ENCODE data around the gene PCSK2.

The PCSK2 gene

GRCh38 chr20:17226410-17227218 is at the start of gene PCSK2:
Gene PCSK2, plus strand, starts transcription at chr20:17227040. Its CDS starts 266 bp downstream, at chr20:17227306.
- peaks cover 18% of the 10 kb centered on the region for H3K4me1 ChIP-seq (ENCODE audit: insufficient read depth, low read length)
- no peaks in the 10 kb centered on the region for H3K9me3 ChIP-seq (ENCODE audit: low read length)
- H3K27ac ChIP-seq (ENCODE audit: low read depth, low read length), result no peak within 1 kb of the TSS
- H3K36me3 ChIP-seq (ENCODE audit: insufficient read depth, low read length), result no peaks in the 10 kb centered on the region
- H3K27me3 ChIP-seq (ENCODE audit: control insufficient read depth in 1 of 2, insufficient read depth in 2 of 2, low read length in 2 of 2), result peaks cover 16 to 30% of the 10 kb centered on the region in 2 donors
- no peak within 1 kb of the TSS for H3K9ac ChIP-seq (ENCODE audit: low read length)
- H3K4me3 ChIP-seq (ENCODE audit: low read depth in 1 of 2, low read length in 2 of 2), result peak within 1 kb of the TSS; percentile 29 to 58

GRCh38 chr20:17177341-17177740 is 49.5 kb upstream of the PCSK2 start:
- no peak overlapping the region for H3K27ac ChIP-seq (ENCODE audit: low read depth, low read length)
- H3K27me3 ChIP-seq (ENCODE audit: control insufficient read depth in 1 of 2, insufficient read depth in 2 of 2, low read length in 2 of 2), result no peaks in the 10 kb centered on the region
- no peaks in the 10 kb centered on the region for H3K36me3 ChIP-seq (ENCODE audit: insufficient read depth, low read length)
- no peaks in the 10 kb centered on the region for H3K9me3 ChIP-seq (ENCODE audit: low read length)
- no peak overlapping the region for H3K4me3 ChIP-seq (ENCODE audit: low read depth in 1 of 2, low read length in 2 of 2)
- H3K9ac ChIP-seq (ENCODE audit: low read length), result no peak overlapping the region
- no peaks in the 10 kb centered on the region for H3K4me1 ChIP-seq (ENCODE audit: insufficient read depth, low read length)

- no peak overlapping the region for H3K4me3 ChIP-seq (ENCODE audit: low read depth in 1 of 2, low read length in 2 of 2)
- no peaks in the 10 kb centered on the region for H3K9me3 ChIP-seq (ENCODE audit: low read length)
- no peak overlapping the region for H3K9ac ChIP-seq (ENCODE audit: low read length)
- H3K4me1 ChIP-seq (ENCODE audit: insufficient read depth, low read length), result no peaks in the 10 kb centered on the region
- H3K36me3 ChIP-seq (ENCODE audit: insufficient read depth, low read length), result no peaks in the 10 kb centered on the region
- H3K27ac ChIP-seq (ENCODE audit: low read depth, low read length), result no peak overlapping the region
- H3K27me3 ChIP-seq (ENCODE audit: control insufficient read depth in 1 of 2, insufficient read depth in 2 of 2, low read length in 2 of 2), result no peaks in the 10 kb centered on the region
Observed at GRCh38 chr20:17179840-17180239, 47.0 kb upstream of the PCSK2 start.

GRCh38 chr20:17189976-17190695 is 36.7 kb upstream of the PCSK2 start:
- H3K27ac ChIP-seq (ENCODE audit: low read depth, low read length), result no peak overlapping the region
- H3K4me1 ChIP-seq (ENCODE audit: insufficient read depth, low read length), result no peaks in the 10 kb centered on the region
- H3K9ac ChIP-seq (ENCODE audit: low read length), result no peak overlapping the region
- H3K36me3 ChIP-seq (ENCODE audit: insufficient read depth, low read length), result no peaks in the 10 kb centered on the region
- H3K27me3 ChIP-seq (ENCODE audit: control insufficient read depth in 1 of 2, insufficient read depth in 2 of 2, low read length in 2 of 2), result no peaks in the 10 kb centered on the region
- no peaks in the 10 kb centered on the region for H3K9me3 ChIP-seq (ENCODE audit: low read length)
- no peak overlapping the region for H3K4me3 ChIP-seq (ENCODE audit: low read depth in 1 of 2, low read length in 2 of 2)

GRCh38 chr20:17197041-17197440 is 29.8 kb upstream of the PCSK2 start:
- Histone ChIP-seq H3K9ac (ENCODE audit: low read length) (no peak overlapping the region), H3K9me3 (ENCODE audit: low read length) (no peaks in the 10 kb centered on the region), H3K27me3 (ENCODE audit: control insufficient read depth in 1 of 2, insufficient read depth in 2 of 2, low read length in 2 of 2) (no peaks in the 10 kb centered on the region), H3K4me1 (ENCODE audit: insufficient read depth, low read length) (no peaks in the 10 kb centered on the region), H3K27ac (ENCODE audit: low read depth, low read length) (no peak overlapping the region), H3K4me3 (ENCODE audit: low read depth in 1 of 2, low read length in 2 of 2) (no peak overlapping the region), H3K36me3 (ENCODE audit: insufficient read depth, low read length) (no peaks in the 10 kb centered on the region)

GRCh38 chr20:17202030-17202429 is 24.8 kb upstream of the PCSK2 start:
- H3K27ac ChIP-seq (ENCODE audit: low read depth, low read length), result no peak overlapping the region
- no peak overlapping the region for H3K4me3 ChIP-seq (ENCODE audit: low read depth in 1 of 2, low read length in 2 of 2)
- H3K36me3 ChIP-seq (ENCODE audit: insufficient read depth, low read length), result no peaks in the 10 kb centered on the region
- no peaks in the 10 kb centered on the region for H3K27me3 ChIP-seq (ENCODE audit: control insufficient read depth in 1 of 2, insufficient read depth in 2 of 2, low read length in 2 of 2)
- H3K4me1 ChIP-seq (ENCODE audit: insufficient read depth, low read length), result no peaks in the 10 kb centered on the region
- H3K9me3 ChIP-seq (ENCODE audit: low read length), result no peaks in the 10 kb centered on the region
- H3K9ac ChIP-seq (ENCODE audit: low read length), result no peak overlapping the region

- no peak overlapping the region for H3K27ac ChIP-seq (ENCODE audit: low read depth, low read length)
- H3K4me3 ChIP-seq (ENCODE audit: low read depth in 1 of 2, low read length in 2 of 2), result no peak overlapping the region
- no peaks in the 10 kb centered on the region for H3K36me3 ChIP-seq (ENCODE audit: insufficient read depth, low read length)
- no peak overlapping the region for H3K9ac ChIP-seq (ENCODE audit: low read length)
- no peaks in the 10 kb centered on the region for H3K4me1 ChIP-seq (ENCODE audit: insufficient read depth, low read length)
- no peaks in the 10 kb centered on the region for H3K9me3 ChIP-seq (ENCODE audit: low read length)
- no peaks in the 10 kb centered on the region for H3K27me3 ChIP-seq (ENCODE audit: control insufficient read depth in 1 of 2, insufficient read depth in 2 of 2, low read length in 2 of 2)
Observed at GRCh38 chr20:17202673-17203072, 24.2 kb upstream of the PCSK2 start.

GRCh38 chr20:17205084-17205813 is 21.6 kb upstream of the PCSK2 start:
- no peaks in the 10 kb centered on the region for H3K36me3 ChIP-seq (ENCODE audit: insufficient read depth, low read length)
- no peaks in the 10 kb centered on the region for H3K9me3 ChIP-seq (ENCODE audit: low read length)
- H3K4me3 ChIP-seq (ENCODE audit: low read depth in 1 of 2, low read length in 2 of 2), result no peak overlapping the region
- H3K27ac ChIP-seq (ENCODE audit: low read depth, low read length), result no peak overlapping the region
- no peak overlapping the region for H3K9ac ChIP-seq (ENCODE audit: low read length)
- no peaks in the 10 kb centered on the region for H3K27me3 ChIP-seq (ENCODE audit: control insufficient read depth in 1 of 2, insufficient read depth in 2 of 2, low read length in 2 of 2)
- no peaks in the 10 kb centered on the region for H3K4me1 ChIP-seq (ENCODE audit: insufficient read depth, low read length)

GRCh38 chr20:17210387-17210786 is 16.5 kb upstream of the PCSK2 start:
- H3K36me3 ChIP-seq (ENCODE audit: insufficient read depth, low read length), result no peaks in the 10 kb centered on the region
- H3K27me3 ChIP-seq (ENCODE audit: control insufficient read depth in 1 of 2, insufficient read depth in 2 of 2, low read length in 2 of 2), result no peaks in the 10 kb centered on the region
- no peak overlapping the region for H3K4me3 ChIP-seq (ENCODE audit: low read depth in 1 of 2, low read length in 2 of 2)
- H3K9me3 ChIP-seq (ENCODE audit: low read length), result no peaks in the 10 kb centered on the region
- no peak overlapping the region for H3K27ac ChIP-seq (ENCODE audit: low read depth, low read length)
- H3K9ac ChIP-seq (ENCODE audit: low read length), result no peak overlapping the region
- H3K4me1 ChIP-seq (ENCODE audit: insufficient read depth, low read length), result no peaks in the 10 kb centered on the region

- Histone ChIP-seq H3K9me3 (ENCODE audit: low read length) (no peaks in the 10 kb centered on the region), H3K27me3 (ENCODE audit: control insufficient read depth in 1 of 2, insufficient read depth in 2 of 2, low read length in 2 of 2) (no peaks in the 10 kb centered on the region), H3K4me1 (ENCODE audit: insufficient read depth, low read length) (no peaks in the 10 kb centered on the region), H3K9ac (ENCODE audit: low read length) (no peak overlapping the region), H3K27ac (ENCODE audit: low read depth, low read length) (no peak overlapping the region), H3K36me3 (ENCODE audit: insufficient read depth, low read length) (no peaks in the 10 kb centered on the region), H3K4me3 (ENCODE audit: low read depth in 1 of 2, low read length in 2 of 2) (no peak overlapping the region)
Observed at GRCh38 chr20:17210983-17211382, 15.9 kb upstream of the PCSK2 start.

- Histone ChIP-seq H3K4me3 (ENCODE audit: low read depth in 1 of 2, low read length in 2 of 2) (no peak overlapping the region), H3K9me3 (ENCODE audit: low read length) (no peaks in the 10 kb centered on the region), H3K9ac (ENCODE audit: low read length) (no peak overlapping the region), H3K27me3 (ENCODE audit: control insufficient read depth in 1 of 2, insufficient read depth in 2 of 2, low read length in 2 of 2) (no peaks in the 10 kb centered on the region), H3K4me1 (ENCODE audit: insufficient read depth, low read length) (no peaks in the 10 kb centered on the region), H3K36me3 (ENCODE audit: insufficient read depth, low read length) (no peaks in the 10 kb centered on the region), H3K27ac (ENCODE audit: low read depth, low read length) (no peak overlapping the region)
Observed at GRCh38 chr20:17215167-17215566, 11.7 kb upstream of the PCSK2 start.

Data from muscle layer of colon (tissue), 2 donors.